NCI-H2227 treated with DMSO at 0.1 percent for 48 hours (cell line): ENCODE data around the gene KCTD20.

Experiments used
- DNase-seq: peaks from one replicate; lab custom pipeline; 2025; lab: John Stamatoyannopoulos, UW

The KCTD20 gene

DNA sequence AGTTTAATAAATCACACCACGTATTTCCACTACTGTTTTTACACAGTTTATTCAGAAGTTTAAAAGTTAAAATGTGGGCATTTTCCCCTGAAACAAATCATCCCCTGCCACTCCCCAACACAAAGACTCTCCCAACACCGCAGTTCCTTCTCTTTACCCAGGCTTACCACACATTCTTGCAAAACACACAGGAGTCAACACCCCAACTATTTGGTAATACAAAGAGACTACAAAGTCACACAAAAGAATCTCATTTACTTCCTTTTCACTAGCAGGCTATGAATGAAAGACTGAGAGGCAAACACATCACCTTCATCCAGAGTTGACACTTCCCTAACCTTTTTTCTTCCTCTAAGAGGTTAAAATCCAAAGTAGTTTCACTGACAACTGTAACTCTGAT lies 51.1 kb downstream of the KCTD20 start:
- no peak for DNase-seq

DNA sequence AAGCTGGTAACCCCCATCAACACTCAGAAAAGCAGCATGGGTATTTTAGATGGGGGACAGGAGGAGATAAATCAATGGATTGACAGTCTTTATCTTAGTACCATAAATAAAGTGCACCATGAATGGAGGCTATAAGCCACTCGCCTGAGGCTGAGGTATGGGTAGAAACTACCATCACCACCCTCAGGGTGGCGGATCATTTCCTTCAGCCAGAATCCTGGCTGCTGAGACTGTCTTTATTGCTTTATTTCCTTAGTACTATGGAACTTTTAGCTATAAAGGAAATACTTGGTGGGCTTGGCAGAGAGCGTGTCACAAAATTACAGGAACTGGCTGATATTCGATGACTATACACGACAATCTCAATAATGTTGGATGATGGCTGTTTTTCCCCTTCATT lies 52.3 kb downstream of the KCTD20 start:
- no peak for DNase-seq

DNA sequence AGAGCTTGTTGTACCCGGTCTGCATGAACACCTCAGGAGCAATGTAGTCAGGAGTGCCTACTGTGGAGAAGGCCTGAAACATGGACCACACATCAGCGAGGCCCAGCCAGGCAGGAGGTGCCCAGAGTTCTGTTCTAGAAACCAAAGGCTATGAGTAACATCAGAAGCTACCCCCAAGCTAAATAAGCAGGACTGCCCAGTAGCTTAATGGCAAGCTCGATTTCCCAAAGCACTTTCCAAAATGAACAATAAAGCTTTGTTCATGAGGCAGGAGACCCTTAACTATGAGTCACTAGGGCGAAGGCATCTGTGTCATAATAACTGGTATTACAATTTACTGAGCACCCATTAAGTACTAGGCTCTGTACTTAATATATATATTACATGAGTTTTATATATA lies 57.1 kb downstream of the KCTD20 start:
- no peak for DNase-seq

DNA sequence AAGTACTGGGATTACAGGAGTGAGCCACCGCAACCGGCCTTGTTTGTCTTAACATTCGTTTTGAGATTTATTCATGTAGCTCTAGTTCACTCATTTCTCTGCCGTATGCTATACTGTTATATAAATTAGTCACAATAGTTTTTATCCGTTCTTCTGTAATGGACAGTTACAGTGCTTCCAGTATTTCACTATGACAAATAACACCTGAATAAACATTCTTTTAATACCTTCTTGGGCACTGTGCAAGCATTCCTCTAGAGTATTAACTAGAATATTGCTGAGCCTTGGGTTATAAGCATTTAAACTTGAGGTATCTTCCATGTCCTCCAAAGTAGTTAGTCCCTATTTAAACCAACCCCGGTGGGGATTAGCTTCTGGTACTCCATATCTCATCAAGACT lies 58.9 kb downstream of the KCTD20 start:
- no peak for DNase-seq

DNA sequence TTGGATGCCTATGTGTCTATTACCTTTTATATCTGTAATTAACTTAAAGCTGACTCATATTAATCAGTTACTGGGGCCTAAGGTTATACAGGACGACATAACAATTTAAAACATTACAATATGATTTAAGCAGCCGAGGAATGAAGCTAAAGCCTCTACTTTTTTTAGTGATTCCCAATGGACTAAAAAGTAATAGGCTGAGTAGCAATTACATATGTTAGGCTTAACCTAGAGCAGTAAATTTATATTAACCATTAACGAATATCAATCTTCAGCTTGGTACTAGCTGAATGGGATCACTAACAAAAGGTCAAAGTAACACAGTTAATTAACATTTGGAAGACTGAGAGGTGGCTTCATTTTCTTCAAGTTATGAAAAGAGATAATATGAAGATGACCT lies 61.4 kb downstream of the KCTD20 start:
- no peak for DNase-seq

DNA sequence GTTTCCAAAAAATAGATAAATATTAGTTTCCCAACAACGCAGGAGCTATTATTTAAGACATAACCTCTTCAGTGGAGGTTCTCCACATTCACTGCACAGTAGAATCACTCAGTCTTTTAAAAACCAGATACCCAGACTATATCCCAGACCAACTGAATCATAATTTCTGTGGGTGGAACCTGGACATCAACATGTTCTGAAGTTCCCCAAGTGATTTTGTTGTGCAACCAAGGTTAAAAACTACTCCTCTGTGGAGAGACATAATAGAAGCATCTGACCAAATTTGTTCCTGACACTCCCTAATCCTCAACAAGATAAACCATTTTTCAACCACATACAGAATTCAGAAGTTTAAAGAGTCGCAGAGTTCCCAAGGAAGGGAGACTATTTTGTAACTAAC lies 62.2 kb downstream of the KCTD20 start:
- DNase-seq: no peak

DNA sequence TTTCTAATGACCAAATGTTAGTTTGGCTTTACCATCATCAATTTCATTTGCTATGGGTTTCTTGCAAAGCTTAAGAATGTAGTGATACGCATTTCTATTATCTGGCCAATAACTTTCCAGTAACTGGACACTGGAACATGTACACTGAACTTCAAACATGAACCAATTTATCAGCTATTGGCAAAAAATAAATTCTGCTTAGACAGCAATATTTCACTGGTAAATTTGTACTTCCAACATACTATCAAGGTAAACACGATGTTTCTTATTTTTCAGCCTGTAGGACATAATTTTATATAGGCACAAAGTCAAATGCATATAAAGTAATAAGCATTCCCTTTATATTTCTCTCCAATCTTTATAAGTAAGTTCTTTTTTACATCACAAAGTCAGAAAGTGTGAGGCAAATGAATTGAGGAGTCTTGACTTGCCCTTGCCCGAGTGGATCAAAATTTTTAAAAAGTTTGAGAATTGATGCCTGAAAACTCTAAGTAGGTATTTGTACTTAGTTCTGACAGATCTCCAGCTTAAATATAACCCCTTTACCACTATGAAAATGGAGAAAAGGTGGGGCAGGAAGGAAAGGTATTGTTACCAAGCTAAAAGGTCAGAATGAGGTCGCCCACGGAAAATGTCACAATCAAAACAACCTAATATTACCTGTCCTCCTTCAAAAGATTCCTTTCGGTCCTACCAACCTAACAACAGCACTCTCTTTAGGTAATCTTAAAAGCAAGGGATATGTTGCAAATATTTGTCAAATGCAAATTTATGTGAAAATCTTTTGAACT lies 63.1 kb downstream of the KCTD20 start:
- no peak for DNase-seq

DNA sequence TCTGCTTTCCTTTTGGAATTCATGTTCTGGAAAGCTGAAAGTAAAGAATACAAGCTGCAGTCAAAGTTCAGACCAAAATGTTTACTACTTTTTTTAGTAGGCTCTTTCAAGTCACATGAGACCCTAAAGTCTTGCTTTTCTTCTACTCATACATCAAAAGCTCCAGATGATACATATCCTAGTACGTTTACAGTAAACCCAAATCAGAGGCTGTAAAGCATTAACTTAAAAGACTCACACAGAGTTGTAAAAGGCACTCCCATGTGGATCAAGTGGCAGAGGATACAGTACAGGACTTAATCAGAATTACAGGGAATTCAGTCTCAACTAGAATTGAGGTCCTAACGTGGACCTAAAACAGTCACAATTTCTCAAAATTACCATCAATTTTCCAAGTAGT lies 63.8 kb downstream of the KCTD20 start:
- no peak for DNase-seq

DNA sequence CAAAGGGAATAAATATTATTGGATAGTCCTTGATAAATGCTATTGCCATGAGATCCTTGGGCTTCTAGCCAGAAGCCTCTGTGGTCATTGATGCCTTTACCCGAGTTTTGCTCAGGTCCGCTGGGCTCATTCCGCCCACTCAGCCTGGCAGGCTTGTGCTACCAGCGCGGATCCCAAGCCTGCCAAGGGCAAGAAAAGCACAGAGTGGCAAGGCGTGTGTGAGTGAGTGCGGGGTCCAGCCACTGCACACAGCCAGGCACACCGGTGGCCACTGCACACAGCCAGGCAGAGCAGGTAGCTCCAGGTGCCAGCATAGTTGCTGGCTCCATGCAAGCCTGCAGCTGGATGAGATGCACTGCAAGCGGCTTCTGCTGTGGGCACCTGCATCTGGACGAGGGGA lies 65.7 kb downstream of the KCTD20 start:
- no peak for DNase-seq

DNA sequence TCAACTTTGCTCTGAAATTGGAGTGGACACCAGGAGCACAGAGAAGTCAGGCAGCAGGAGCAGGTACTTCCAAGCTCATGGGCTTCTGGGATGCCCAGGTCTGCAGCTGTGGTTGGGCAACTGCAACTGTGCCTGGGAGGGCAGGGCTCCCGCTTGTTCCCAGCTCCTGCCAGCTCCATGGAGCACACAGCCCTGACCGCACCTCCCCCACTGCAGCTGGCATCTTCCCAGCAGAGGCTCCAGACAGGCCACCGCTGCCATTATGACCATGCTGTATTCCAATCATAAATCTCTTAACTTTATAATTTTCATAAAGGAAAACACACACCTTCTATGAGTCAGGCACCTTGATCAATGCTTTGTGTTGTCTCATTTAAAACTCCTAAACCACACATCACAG lies 67.6 kb downstream of the KCTD20 start:
- no peak for DNase-seq

DNA sequence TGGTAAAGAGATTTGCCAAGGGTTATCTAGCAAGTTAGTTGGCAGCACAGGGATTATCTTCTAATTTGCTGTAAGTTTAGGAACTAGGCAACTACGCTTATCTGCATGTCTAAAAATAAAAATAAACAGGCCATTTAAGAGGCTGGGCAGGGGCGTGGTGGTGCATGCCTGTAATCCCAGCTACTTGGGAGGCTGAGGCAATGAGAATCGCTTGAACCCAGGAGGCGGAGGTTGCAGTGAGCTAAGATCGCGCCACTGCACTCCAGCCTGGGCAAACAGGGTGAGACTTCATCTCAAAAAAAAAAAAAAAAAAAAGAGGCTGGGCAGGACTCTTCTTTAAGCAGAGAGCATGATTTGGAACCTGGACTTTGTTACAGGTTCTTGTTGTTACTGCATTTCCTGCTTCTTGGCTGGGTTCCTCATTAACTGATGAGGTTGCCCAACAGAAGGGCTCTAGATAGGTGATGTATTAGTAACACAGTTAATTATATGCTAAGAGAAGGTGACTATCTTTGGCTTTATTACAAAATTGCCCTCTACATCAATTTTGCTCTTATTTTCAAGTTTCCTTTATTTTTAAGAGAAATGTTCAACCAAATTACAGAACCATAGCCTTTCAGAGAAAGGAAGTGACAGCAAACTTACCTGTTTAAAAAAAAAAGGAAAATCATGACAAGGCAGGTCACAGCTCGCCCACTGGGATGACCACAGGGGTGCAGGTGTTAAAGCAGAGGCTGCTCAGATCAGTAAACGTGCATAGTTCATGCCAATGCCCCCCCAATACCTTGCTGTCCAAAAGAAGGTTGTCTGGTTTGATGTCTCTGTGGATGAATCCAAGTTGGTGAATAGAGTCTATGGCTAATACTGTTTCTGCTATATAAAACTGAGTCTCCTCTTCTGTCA lies 72.0 kb downstream of the KCTD20 start:
- DNase-seq: no peak

DNA sequence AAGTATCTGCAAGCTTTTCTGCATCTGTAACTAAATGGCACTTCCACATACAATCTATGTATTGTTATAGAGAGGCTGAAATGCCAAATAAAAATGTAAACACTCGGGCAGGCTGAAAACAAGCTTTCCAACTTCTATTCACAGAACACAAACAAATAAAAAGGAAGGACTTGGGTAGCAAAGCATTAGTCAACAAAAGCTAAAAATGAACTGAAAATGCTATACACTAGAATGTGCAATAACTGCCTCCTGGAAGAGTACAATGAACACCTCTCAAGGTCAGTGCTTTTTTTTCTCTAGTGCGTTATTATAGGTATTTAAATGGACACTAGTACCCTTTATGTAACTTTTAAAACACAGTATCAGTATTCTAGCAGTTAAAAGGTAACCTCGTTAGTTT lies 73.0 kb downstream of the KCTD20 start:
- DNase-seq: no peak

DNA sequence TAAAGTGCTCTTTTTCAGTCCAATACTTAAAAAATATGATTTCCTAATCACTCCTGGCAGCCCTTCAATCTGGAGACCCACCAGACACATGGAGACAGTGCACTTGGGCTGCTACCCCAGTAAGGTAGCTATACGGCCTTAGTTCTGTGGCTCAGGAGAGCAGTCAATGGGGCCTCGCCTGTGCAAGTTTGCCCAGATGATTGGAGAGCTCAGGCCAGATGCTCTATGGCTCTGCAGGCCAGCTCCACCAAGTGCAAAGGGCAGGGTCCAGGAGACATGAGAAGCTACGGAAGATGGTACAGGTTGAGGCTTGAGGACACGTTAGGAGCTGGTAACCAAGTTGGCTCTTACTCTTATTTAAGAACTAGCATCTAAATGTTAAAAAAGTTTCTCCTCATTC lies 73.8 kb downstream of the KCTD20 start:
- DNase-seq: no peak

DNA sequence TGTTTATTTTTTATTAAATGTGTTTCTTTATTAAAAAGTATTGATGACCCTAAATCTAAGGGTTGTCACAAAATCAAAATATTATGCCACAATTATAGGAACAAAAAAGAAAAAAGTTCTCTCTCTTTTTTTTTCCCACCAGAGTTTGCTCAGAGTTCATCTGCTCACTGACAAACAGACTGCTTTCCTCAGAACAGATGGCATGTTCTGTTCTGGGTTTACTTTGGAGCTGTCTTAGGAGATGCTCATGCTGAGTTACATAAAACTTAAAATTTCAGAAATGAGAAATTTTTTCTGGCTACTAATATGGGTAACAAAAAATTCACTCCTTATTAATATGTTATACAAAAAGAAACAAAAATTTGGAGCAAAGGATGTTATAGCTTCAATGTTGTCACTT lies 74.2 kb downstream of the KCTD20 start:
- no peak for DNase-seq

DNA sequence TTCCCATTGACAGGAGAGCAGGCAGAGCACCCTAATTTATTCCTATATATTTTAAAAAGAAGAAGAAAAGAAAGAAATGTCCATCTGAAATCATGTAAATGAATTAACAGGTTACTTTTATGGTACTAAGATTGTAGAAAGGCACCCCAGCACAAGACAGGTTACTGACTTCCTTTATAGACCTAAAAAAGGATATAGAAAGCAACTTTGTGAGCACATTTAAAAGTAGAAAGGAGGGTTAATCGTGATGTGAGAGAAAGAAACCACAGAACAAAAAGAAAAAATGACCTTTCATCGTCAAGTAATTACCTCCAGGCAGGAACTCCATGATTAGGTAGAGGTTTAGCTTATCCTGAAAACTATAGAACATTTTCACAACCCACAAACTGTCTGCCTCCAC lies 74.6 kb downstream of the KCTD20 start:
- no peak for DNase-seq

DNA sequence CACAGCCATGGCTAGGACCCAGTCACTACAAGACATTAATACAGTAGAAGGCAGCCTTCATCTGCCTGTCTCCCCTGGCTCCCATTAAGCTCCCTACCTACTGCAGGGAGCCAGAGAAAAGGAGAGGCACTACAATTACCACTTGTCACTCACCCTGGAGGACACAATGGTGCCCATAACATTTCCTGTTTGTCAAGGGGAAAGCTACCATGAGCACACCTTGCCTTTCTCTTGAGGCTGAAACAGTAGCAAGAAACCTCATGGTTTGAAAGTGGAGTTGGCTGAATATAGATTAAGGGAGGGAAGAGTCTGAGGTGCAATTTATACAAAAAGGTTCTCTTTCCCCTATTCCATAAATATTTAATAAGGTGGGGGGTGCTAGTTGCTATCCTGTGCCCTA lies 76.6 kb downstream of the KCTD20 start:
- no peak for DNase-seq

DNA sequence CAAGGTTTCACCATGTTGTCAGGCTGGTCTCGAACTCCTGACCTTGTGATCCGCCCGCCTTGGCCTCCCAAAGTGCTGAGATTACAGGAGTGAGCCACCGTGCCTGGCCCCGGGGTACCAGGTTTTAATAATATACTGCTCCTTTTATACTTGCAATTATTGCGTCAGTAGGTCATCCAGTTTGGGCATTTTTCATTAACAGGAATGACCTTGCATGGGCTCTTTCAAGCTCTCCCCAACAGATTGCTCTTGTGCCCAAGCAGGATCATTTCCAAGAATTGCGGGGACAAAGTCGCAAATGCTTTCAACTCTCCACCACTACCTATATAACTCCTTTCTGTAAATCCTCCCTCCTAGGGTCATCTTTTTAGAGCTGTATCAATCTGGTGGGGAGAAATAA lies 80.7 kb downstream of the KCTD20 start:
- no peak for DNase-seq

DNA sequence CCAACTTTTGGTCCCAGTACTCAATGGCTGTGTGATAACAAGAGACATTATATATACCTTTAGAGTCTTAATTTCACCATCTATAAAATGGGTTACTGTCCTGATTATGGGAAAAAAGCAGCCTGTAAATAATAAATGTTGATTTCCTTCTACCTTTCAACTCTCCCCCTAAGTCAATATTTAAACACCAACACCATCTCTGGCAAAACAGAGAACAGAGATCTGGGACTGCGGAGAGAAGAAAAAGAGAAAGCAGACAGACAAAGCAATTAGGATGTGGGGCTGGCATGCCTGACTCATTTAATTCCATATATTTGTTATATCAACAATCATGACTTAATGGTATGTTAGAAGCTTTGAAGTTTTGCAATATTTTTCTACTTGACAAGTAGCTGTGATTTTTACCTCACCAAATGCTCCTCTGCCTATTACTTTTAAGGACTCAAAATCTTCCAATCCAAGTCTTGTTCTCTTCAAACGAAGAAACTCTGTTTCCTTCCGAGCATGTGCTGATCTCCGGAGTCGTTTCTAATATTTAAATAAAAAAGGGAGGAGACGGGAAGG lies 81.2 kb downstream of the KCTD20 start:
- DNase-seq: no peak

DNA sequence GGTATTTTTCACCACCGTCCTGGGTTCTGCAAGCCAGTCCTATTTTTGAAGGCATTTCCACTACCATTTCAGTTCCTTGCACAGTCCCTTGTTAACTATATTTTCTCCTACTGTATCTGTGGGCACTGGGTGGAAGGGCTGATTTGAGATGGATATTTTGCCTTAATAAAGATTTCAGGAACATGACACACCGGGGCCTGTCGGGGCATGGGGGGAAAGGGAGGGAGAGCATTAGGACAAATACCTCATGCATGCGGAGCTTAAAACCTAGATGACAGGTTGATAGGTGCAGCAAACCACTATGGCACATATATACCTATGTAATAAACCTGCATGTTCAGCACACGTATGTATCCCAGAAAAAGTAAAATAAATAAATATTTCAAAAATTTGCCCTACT lies 82.1 kb downstream of the KCTD20 start:
- DNase-seq: no peak

DNA sequence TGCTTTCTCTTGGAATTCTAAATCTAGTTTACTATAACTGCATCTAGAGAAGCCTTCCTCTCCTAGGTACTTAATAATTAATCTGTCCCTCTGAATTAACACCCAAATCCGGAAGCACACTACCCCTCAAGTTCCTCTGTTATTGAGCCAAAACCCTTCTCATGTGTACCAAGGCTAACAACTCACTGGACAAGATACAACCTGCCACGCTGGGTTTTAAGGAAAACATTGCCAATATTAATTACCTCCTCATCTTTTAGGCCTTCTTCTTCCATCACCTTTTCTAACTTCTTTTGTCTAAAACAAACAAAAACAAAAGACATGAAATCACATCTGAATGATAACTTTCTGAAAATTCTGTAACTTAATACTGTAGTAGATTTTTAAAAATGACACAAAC lies 82.5 kb downstream of the KCTD20 start:
- DNase-seq: no peak

DNA sequence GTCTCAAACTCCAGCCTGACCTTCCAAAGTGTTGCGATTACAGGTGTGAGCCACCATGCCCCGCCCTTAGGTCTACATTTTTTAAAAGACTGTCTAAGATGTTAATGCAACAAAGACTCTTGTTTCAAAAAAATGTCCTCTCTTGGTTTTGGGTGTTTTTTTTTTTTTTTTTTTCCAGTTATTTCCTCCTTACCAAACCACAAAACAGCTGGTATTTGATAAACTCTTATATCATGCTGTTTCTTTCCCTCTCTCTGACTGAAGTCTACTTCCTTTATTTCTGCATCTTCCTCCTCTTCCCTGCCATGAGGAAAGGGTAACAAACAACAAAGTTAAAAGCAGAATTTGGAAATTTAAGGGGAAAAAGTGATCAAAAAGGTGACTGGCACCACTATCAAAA lies 83.3 kb downstream of the KCTD20 start:
- DNase-seq: no peak

DNA sequence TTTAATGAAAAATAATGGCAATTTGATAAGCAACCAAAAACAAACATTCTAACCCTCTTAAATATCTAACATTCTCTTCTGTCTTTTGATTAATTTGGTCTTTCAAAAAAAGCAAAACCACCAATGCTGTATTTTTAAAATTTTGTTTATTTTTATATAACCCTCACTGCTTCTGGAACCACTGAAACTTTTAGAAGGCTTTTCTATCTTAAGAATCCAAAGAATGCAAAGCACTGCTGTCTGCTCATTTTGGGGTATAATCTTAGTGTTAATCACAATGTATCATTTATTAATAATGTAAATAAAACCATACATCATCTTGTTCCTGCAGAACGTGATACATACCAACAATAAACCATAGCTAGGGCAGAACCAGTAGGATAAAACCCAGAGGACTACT lies 90.5 kb downstream of the KCTD20 start:
- no peak for DNase-seq

DNA sequence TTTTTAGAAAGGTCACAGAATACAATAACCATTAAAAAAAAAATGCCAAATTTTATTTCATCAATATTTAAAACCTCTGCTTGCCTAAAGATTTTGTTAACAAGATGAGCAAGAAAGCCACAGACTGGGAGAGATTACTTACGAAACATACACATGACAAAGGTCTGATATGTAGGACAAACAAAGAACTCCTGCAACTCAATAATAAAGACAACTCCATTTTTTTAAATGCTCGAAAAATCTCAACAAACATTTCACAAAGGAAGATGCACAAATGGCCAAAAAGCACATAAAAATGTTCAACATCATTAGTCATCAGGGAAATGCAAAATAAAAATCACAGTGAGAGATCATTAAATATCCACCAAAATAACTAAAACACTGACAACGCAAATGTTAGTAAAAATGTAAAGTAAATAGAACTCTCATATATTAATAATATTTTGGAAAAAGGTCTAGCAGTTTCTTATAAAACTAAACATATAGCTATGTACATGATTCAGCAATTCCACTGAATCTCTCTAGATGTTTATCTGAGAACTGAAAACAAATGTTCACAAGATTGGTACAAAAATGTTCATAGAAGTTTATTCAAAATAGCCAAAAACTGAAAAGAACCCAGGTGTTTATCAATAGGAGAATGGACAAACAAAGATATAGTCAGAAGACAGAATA lies 94.2 kb downstream of the KCTD20 start:
- no peak for DNase-seq
